ENCODE results near the gene ZNF595. TPM values are rescaled to one million over a fixed set of nuclear protein-coding genes. Genes with fewer than 3 reads are reported as not detected.
"Not testable (repeated sequence)": the region's sequence is repeated elsewhere in the genome, so short reads cannot be mapped to it uniquely, and the experiment has no call there.

ZNF595 gene
- total RNA-seq, 1 donor from 2014 or later = 29.6 TPM

DNA sequence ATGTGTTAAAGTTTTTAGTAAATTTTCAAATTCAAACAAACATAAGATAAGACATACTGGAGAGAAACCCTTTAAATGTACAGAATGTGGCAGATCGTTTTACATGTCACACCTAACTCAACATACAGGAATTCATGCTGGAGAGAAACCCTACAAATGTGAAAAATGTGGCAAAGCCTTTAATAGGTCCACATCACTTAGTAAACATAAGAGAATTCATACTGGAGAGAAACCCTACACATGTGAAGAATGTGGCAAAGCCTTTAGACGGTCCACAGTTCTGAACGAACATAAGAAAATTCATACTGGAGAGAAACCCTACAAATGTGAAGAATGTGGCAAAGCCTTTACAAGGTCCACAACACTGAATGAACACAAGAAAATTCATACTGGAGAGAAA, 32.8 kb downstream of the ZNF595 start:
- no peak for DNase-seq (ENCODE audit: low spot score)

DNA sequence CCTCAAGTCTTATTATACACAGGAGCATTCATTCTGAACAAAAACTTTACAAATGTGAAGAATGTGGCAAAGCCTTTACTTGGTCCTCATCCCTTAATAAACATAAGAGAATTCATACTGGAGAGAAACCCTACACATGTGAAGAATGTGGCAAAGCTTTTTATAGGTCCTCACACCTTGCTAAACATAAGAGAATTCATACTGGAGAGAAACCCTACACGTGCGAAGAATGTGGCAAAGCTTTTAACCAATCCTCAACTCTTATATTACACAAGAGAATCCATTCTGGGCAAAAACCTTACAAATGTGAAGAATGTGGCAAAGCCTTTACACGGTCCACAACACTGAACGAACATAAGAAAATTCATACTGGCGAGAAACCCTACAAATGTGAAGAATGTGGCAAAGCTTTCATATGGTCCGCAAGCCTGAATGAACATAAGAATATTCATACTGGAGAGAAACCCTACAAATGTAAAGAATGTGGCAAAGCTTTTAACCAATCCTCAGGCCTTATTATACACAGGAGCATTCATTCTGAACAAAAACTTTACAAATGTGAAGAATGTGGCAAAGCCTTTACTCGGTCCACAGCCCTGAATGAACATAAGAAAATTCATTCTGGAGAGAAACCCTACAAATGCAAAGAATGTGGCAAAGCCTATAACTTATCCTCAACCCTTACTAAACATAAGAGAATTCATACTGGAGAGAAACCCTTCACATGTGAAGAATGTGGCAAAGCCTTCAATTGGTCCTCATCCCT, 33.6 kb downstream of the ZNF595 start:
- not testable (repeated sequence) for DNase-seq (ENCODE audit: low spot score)

DNA sequence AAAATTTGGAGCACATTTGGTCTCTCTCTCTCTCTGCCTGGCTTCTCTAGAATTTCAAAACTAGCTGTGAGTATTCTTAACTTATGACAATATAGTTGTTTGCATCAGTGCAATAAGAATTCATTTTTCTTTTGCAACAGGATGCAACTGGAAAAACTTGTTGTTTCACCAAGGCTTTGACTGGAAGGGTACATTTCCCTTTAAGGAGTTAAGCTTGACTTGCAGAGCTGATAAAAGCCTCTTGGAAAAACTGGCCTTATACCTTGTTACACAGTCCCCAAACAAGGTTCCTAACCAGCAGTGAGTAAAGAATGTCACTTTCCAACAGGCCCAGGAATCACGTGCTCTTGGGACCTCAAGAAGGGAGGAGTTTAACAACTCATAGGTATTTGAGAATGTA, 45.3 kb downstream of the ZNF595 start:
- no peak for DNase-seq (ENCODE audit: low spot score)

DNA sequence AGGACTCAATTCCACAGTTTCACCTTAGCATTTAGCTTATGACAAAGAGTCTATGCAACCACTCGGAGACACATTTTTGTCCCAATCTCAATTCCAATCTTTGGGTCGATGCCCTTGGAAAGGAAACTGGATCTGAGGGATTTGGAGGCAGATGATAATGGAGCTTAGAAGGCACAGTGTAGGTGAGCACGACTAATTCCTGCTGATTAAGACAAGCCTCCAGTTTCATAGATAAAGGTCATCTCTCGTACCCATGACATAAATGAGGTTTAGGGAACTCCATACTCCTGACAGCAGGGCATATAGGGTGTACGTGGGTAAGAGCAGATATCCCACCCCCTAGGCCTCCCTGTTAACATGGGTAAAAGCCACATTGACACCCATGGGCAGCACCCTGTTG, 46.7 kb downstream of the ZNF595 start:
- no peak for DNase-seq (ENCODE audit: low spot score)

DNA sequence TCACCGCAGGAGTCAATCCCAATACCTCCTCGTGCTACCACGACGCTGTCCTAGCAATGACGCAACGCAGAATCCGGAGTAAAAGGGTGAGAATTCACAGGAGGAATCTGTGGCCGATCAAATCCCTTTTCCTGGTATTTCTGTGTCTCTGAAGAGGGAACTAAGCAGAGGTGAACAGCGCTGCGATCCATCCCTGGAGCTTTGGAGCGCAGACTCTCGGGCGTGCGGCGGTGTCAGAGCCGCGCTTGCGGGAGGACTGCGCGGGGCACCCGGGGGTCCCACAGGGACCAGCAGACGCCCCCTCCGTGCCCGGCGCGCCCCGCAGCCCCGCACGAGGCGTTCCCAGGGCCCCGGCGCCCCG, 53.9 kb downstream of the ZNF595 start:
- no peak for DNase-seq (ENCODE audit: low spot score)

DNA sequence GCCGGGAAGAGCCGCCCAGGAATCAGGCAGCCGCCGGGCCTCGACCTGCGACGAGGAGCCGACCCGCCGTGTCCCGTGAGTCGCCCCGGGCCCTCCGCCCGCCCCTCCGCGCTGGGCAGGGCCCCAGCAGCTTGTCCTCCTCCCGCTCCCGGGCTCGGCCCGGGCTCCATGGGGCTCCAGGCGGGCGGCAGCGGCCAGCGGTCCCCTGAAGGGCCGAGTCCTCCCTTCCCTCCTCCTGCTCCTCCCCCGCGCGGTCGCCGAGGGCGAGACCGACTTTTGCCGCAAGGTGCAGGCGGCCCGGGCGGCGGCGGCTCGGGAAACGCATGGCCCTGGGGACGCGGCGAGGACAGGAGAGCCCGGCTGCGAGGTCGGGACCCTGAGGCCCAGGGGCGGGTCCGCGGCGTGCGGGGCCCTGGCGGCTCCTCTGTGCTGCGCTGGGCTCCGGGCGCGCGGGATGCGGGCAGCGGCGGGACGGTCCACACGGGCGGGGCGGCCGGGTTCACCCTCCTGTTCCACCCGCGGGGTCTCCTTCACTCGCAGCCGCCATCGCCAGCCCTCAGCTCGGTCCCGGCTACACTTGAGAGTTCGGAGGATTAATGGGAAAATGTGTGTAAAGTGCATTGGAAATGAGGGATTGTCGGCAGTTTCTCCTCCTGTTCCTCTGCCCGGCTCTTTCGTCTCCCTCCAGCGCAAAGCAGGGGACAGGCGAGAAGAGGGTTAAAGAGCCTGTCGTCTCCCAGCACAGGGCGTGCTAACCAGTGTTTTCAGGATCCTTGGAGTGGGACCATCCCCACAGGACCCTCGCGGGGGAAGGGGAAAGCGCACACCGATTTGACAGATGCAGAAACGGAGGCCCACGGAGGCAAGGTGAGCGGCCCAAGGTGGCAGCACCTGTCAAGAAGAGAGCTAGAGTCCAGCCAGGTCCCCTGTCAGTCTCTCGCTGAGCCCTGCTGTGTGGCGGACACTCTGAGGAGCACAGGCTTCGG, 54.6 kb downstream of the ZNF595 start:
- no peak for DNase-seq (ENCODE audit: low spot score)

DNA sequence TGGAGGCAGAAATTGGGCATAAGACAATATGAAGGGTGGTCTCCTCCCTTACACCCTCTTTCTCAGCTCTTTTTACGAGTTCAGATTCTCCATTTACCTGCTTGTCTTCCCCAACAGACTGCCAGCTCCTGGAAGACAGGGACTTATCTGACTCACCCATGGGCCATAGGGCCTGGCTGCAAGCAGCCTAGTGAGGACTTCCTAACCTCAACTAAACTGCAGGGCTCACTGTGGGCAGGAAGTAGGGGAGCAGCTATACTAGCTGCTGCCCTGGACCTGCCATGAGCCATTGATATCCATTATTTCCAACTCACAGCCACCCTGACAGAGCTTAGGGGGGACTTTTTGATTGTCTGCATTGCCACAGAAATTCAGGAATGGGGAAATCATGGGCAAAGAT, 59.6 kb downstream of the ZNF595 start:
- no peak for DNase-seq (ENCODE audit: low spot score)

DNA sequence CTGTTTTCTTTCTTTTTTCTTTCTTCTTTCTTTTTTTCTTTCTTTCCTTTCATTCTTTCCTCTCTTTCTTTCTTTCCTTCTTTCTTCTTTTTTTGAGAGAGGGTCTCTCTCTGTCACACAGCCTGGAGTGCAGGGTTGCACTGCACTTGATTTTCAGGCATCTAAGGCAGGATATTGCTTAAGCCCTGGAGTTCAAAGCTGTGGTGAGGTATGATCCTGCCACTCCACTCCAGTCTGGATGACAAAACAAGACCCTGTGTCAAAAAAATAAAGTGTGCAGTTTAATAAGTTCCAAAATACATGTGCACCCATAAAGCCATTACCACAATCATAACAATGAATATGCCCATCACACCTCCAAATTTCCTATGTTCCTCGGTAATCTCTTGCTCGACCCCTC, 60.6 kb downstream of the ZNF595 start:
- no peak for DNase-seq (ENCODE audit: low spot score)

DNA sequence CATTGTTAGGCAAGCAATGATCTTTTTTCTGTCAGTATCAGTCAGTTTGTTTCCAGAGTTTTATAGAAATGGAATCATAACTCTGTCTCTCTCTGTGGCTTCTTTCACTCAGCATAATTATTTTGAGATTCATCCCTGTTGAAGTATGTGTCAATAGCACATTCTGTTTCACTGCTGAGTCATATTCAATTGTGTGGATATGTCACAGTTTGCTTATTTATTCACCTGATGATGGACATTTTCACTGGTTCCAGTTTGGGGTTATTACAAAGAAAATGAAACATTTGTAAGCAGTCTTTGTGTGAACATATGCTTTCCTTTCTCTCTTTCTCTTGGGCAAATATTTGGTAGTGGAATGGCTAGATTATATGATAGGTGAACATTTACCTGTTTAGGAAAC, 61.0 kb downstream of the ZNF595 start:
- no peak for DNase-seq (ENCODE audit: low spot score)

DNA sequence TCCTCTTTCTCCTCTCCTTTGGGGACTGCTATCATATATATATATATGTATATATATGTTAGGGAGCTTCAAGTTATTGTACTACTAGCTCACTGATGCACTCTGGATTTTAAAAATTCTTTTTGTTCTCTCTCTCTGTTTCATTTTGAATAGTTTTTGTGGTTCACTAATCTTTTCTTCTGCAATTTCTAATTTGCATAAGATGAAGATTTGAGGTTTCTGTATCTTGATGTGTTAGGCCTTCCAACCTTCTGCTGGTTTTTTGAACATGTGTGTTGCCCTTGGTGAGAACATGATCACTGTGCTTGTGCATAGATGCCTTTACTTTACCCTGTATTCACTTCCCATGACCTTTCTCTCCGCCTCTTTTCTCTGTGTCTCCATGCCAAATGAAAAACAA, 63.4 kb downstream of the ZNF595 start:
- no peak for DNase-seq (ENCODE audit: low spot score)

DNA sequence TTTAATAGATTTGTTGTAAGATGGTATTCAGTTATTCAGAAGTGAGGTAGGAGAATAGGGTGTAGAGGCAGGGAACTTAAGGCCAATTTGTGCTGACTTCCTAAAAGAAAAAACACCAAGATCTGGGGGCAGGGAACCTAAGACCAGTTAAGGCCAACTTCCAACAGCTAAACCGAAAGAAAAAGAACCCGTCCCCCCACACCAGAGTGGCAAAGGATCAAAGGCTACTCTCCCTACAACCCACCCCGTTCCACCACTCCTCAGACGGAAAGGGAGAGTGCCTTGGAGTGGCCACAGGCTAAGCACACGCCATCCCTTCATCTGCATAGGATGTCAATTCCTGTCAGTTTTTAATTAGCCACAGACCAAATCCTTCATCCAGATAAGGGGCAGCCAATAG, 67.5 kb downstream of the ZNF595 start:
- DNase-seq (ENCODE audit: low spot score) = no peak

DNA sequence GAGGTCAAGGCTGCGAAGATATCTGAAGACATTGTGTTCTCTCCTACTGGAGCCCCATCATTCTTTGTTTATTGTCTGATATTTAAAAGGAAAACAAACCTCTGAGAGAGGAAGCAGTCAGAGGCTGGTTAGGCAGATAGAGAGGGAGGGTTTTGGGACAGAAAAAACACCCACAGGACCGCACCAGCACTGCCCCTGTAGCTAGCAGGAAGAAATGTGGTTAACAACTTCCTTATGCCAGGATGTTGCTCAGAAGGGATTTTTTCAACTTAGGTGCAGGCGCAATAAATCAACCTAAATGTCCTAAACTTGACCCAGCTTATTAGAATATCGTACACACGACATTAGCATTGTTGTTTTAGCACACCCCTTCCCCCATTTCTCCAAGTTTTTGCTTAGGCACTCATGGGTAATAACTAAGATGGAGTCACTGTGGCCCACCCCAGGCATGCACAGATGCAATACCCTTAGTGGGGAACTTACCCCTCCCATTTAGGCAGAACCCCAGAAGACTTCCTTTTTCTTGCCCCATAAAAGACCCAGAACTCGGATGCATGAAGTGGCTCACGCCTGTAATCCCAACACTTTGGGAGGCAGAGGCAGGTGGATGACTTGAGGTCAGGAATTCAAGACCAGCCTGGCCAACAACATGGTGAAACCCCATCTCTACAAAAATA, 68.4 kb downstream of the ZNF595 start:
- DNase-seq (ENCODE audit: low spot score) = no peak

DNA sequence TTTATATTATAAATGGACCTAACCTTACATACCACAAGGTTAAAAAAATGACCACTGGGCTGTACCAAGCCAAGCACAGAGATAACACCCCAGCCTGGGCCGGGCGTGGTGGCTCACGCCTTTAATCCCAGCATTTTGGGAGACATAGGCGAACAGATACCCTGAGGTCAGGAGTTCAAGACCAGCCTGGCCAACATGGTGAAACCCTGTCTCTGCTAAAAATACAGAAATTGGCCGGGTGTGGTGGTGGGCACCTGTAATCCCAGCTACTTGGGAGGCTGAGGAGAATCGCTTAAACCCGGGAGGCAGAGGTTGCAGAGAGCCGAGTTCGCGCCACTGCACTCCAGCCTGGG, 70.8 kb downstream of the ZNF595 start:
- not testable (repeated sequence) for DNase-seq (ENCODE audit: low spot score)

DNA sequence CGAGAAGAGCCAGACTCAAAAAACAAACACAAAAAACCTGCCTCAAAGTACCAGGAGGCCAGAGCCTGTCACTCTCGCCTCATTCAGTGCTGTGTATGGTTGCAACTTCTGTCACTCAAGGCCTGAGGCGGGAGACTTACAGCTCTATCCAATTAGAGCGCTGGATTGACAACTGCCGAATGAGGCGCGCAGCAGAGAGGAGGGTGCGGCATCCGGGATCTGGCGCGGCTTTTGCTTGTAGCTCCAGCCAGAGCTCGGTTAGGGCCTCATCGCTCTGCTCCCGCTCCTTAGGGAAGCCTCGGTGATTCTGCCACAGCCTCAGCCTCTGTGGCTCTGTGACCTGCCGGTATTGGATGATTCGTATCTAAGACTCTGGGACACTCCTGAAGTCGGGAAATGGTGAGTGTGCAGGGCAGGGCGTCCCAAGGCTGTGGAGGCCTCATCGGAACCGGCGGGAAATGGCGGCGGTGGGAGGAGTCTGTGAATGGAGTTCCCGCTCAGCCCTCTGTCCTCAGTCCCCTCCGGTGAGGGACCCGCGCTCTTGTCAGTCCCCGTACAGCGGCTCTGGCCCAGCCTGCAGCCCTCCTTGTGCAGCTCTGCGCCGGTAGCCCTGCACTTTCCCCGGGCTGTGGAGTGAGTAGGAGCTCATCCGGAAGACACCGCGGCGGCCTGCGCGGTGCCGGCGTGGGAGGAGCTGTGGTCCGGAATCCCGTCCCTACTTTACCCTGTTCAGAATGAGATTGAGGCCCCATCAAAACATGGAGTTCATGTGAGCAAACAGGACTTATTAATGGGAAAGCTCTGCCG, 71.4 kb downstream of the ZNF595 start, which contains the start of gene ZNF718:
TSS of gene ZNF718 (plus strand) at position 227 of the 807 bp plus-strand sequence. CDS start at position 397, 170 bp downstream.
- DNase-seq (ENCODE audit: low spot score) = peak; percentile 94

DNA sequence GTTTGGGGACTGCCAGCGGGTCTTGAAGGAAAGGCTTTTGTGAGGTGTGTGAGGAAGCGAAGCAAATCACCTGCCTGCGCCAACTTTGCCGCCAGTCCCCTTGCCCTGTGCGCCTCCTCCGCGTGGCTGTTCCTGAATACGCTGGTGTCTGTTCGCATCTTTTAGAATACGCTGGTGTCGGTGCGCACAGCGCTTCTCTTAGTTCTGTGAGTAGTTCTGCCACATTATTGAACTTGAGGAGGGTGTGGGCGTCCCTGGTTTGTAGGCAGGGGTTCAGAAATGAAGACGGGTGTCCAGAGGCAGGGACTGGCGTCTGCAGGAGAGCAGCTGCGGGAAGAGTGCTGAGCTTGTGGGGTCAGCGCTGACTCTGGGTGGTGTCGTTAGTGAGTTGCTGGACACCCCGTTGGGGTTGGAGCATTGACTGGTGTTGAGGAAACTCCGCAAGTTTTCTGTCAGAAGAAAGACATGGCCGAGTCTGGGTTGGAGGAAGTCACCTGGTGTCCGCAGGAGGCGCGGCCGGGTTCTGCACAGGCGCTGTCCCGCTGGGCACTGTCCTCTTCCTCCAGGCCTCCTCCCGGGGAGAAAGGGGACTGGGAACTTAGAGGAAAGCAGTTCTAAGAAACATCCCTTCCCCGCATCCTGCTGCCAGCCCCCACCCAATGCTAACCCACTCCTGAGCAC, 72.1 kb downstream of the ZNF595 start:
- no peak for DNase-seq (ENCODE audit: low spot score)

DNA sequence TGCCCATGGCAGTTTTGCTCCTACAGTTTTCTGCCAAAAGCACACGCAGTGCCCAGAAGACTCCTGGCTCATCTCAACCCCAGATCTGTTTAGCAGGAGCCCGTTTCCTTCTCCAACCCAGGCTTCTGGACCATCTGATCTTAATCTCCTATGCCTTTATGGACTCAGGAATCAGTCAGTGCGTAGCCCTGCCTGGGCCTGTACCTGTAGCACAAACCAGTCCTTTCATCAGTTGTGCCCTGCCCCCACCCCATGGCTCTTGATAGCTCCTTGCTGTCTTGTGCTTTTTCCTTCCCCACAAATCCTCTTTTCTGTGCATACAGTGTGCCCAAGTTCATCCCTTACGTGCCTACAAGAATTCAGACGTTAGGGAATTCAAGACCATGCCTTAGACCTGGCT, 72.7 kb downstream of the ZNF595 start:
- DNase-seq (ENCODE audit: low spot score) = no peak

DNA sequence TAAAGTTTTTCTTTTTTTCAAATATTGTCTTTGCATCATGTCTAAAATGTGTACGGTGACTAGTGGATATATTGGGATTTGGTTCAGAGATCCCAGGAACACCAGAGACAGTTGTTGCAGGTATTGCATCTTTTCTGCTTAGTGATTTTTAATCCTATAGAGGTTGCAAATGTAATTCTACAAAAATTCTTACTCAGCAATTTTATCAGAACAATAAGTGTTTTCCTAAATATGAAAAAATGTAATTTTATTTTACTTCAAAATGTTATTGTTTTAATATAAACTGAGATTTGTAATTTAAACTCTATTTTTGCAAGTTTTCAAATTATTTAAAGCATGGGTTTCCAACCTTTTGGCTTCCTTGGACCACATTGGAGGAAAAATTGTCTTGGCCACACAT, 79.4 kb downstream of the ZNF595 start:
- DNase-seq (ENCODE audit: low spot score) = no peak

All from mesenteric fat pad (tissue), 1 donor.